Activated CD4-positive, alpha-beta T cell treated with anti-CD3 and anti-CD28 coated beads, Interleukin-2, amount 50 U/mL, for 1 hour (primary cell): ENCODE data around the gene MOV10L1.
"Not testable (repeated sequence)": the region's sequence is repeated elsewhere in the genome, so short reads cannot be mapped to it uniquely, and the experiment has no call there.

Source experiments
- DNase-seq: peaks from one replicate; pipeline ENCODE4 v3.0.0-alpha.2; 2020

Gene MOV10L1

DNA sequence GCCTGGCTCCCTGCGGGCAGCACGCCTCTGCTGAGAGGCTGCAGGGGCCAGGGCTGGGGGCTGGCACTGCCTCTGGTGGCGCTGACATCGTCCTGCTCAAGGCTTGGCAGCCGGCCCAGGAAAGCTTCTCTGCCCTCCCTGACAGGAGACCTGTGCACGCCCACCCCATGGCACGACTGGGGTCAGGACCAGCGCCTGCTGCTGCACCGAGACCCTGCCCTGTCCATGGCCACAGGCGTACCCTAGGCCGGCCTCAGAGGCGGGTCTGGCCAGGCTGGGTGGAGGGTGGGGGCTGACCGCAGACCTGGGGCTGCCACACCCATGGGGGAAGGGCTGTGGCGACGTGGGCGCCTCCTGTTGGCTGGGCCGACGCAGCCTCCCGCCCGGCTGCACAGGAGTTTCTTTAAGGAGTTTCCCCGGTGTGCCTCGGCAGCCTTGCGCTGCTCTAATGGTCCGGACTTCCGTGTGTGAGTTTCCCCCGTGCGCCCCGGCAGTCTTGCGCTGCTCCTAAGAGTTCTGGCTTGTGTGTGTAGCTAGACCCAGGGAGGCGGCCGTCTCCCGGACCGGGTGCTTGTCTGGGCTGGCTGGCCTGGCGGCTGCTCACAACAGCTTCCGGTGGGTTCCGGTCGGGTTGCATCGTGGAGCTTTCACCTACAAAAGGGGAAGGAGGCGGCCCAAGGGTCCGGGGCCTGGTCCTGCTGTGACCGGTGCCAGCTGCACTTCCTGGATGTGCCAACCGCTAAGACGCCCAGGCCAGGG lies 100.6 kb downstream of the MOV10L1 start:
- DNase-seq = peak; percentile 80

DNA sequence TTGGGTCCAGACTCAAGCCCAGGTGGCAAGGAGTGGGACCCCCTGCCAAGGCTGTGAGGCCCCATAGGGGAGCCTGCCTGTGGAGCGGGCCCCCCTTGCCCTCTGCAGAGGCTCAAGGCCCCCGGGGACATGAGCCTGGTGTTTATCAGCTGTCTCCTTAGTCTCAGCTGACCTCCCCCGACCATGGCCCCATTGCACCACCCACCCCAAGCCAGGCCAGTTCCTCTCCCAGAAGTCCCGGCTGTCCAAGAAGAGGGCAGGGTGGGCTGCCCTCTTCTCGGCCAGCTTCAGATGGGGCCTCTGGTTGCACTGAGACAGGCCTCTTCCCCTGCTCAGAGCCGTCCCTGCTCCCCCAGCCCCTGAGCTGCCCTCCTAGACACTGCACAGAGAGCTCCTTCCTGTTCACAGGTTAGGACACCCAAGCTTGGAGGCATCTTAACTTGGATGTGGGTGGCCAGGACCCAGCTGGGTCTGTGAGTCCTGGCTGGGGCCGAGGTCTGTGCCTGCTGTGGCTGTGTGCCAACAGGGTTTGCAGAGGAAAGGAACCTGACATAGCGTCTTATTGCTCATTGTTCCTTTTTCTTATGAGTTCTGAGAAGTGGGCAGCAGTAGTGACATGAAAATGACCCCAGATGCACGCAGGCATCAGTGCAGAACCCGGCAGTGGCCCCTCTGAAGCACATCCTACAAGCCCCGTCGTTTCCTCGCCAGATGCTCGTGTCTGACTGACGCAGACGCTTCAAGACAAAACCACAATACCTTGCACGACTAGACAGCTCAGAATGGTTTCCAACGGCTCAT lies 101.3 kb downstream of the MOV10L1 start:
- peak; percentile 82 for DNase-seq

DNA sequence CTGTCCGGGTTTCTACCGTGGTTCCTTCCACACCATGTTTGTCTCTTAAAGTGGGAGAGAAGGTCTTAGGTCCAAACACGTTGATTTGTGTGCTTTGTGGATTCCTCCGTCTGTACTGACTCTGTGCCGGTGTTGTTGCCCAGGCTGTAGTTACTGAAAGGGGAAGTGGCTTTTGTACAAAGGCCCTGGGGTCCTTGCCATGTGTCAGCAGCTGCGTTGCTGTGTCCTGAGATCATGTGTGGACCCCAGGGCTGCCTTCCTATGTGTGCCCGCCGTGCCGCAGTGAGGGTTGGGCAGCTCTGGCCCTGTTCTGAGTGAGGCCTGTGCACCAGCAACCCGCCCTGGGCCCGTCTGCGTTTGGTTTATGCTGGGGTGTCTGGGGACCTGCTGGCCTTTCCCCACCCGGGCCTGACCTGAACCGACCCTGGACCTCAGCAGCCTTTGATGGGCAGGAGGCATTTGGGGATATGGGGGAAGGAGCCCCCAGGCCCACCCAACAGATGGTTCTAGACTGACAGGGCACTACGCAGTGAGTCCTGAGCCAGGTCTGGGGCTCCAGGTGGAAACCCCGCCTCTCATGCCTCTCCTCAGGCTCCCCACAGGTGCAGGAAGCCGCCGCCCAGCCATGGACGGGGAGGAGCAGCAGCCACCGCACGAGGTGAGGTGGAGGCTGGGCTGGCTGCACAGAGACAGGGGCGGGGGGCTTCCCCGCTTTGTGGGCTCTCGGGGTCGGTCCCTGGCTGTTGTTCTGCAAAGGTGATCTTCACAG lies 102.8 kb downstream of the MOV10L1 start:
- DNase-seq = peak; percentile 74

- DNase-seq = no peak
Measured at GRCh38 chr22:50193621-50194020, 103.8 kb downstream of the MOV10L1 start.

GRCh38 chr22:50194037-50194805 lies 104.4 kb downstream of the MOV10L1 start:
- DNase-seq = no peak

DNA sequence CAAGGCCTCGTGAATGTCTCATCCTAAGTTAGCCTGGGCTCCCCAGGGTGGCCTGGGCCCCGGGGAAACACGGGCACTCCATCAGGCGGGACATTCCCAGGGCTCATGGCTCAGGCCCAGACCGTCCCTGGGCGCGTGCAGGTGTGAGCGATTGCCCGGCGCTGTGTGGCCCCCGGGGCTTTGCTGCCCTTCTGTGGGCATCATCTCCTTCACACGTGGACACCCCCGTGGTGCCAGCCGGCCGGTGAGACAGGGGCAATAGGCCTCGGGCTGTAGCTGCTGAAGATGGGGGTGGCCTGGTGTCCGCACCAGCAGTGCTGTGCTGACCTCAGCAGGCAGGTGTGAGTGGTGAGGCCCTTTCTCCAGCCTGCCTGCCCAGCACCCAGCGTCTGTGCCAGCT lies 106.5 kb downstream of the MOV10L1 start:
- DNase-seq = no peak

DNA sequence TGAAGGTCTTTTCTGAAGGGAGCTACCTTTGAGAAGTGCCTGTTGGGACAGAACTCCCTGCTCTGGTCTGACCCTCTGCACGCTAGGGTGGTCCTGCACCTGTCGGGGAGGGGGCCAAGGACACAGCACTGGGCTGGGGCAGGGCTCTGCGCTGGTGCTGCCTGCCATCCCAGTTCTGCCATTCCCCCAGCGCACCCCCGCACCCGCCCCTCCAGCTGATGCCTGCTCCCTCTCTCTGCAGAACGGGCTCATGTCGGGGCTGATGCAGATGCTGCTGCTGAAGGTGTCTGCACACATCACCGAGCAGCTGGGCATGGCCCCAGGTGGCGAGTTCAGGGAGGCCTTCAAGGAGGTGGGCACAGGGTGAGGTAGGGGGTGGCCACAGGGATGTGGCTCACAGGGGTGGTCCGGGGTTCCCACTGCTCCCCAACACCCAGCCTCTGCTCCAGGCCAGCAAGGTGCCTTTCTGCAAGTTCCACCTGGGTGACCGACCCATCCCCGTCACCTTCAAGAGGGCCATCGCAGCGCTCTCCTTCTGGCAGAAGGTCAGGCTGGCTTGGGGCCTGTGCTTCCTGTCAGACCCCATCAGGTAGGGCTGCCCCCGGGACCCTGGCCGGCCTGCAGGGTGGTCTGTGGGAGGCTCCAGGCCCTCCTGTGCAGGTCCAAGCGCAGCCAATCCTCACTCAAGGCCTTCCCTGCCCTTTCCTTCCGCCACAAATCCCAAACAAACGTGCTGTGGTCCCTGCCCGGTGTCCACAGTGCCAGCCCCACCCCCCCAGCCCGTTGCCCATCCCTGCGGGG lies 107.4 kb downstream of the MOV10L1 start:
- no peak for DNase-seq

DNA sequence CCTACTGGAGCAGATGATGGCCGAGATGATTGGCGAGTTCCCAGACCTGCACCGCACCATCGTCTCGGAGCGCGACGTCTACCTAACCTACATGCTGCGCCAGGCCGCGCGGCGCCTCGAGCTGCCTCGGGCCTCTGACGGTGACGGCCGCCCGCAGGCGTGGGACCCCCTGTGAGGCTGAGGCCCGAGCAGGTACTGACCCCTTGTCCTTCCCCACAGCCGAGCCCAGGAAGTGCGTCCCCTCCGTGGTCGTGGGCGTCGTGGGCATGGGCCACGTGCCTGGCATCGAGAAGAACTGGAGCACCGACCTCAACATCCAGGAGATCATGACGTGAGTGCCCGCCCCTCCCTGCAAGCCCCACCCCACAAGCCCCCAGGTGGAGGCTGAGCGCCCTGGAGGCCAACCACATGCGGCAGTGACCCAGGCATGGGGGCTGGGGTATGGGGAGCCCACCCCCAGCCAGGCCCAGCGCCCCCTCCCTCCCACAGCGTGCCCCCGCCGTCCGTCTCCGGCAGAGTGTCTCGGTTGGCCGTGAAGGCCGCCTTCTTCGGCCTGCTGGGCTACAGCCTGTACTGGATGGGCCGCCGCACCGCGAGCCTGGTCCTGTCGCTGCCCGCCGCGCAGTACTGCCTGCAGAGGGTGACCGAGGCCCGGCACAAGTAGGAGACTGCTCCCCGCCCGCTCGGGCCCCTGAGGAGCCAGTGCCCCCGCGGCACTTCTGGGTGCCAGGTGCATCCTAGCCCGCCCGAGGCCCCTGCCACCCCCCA lies 108.2 kb downstream of the MOV10L1 start:
- DNase-seq = no peak

DNA sequence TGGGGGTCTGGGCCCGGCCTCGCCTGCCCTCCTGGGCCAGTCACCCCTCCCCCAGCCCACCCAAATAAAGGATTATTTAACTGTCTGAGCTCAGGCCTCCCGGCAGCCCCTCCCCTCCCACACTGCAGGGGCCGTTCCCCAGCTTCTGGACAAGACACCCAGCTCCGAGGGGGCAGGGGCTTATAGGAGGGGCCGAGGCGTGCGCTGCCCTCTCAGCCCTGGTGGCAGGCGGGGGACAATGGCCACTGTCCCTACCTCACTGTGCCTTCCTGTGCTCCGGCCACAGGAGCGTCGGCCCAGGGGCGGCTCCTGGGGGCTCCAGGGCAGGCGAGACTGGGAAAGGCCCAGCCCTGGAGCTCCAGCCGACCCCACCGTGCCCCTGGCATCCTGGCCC lies 108.8 kb downstream of the MOV10L1 start:
- DNase-seq = no peak

DNA sequence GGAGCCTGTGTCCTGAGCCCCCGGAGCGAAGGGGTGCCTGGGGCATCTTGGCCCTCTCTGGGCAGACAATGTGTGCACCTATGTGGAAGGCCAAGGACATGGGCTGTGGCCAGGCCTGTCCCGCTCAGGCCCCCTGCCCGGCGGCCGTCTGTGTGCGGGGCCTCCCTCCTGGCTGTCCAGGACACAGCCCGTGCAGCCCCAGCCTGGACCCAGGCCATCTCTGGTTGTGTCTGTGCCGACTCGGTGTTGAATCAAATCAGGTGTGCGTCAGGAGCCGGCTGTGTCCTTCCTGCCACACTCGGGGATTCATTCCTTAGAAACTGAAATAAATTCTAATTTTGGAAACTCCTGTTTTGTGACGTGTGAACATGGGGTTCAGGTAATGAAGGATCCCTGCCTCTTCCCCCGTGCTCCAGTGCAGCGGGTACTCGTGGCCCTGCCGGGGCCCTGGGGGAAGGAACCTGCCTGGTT lies 109.5 kb downstream of the MOV10L1 start:
- DNase-seq = no peak

DNA sequence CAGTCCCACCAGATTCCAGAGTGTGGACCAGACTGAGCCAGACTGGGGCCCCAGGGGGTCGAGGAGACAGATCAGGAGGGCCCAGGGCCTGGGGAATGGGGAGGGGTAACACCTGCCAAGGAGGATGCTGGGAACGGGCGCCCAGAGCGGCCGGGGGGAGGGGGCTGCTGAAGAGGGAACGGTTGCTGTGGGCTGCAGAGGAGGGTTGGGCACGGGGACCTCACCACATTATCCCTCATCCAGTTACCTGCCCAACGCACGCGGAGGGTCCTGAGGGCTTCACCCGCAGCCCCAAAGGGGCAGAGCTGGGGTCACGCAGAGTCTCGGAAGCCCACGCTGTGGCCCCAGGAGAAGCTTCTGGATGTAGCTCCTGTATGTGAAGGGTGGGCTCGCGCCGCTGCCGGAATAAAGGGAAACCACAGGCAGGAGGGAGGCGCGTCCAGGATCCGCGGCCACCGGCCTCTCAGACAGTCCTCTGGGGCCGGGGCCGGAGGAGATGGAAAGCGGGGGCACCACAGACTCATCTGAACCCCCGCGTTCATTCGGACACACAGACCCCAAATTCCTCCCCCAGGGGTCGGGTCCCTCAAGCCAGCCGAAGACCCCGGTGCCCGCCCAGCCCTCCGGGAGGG lies 110.1 kb downstream of the MOV10L1 start:
- no peak for DNase-seq

DNA sequence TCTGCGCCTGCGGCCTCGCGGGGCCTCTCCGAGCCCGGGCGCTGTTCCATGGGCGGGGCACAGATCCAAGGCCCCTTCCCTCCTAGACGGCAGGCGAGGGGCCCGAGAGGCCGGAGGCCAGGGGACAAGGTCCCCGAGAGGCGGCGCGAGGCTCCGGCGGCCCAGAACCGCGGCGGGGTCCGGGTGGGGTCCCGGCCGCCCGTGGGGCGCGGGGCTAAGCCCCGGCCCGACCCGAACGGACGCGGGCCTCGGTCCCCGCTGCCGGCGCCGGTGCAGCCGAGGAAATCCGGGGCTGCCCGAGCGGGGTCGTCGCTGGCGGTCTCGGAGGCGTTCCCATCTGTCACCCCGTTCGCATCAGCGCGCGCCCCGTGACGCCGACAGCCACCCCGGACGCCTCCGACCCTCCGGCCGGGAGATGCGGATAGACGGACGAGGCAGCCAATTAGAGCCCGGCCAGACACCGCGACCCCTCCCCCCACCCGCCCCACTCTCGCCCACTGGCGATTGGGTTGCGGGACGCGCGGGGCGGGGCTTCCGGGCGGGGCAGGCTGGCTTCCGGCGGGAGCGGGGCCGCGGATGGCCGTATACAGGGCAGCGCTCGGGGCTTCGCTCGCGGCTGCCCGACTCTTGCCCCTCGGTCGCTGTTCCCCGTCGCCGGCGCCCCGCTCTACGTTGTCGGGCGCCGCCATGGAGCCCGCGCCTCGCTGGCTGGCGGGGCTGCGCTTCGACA lies 110.8 kb downstream of the MOV10L1 start, which contains the start of gene SELENOO:
Gene SELENOO, plus strand, starts transcription at position 551 of the 730 bp plus-strand sequence. Its CDS starts 26 bp downstream, at position 577.
- DNase-seq = peak; percentile 93

DNA sequence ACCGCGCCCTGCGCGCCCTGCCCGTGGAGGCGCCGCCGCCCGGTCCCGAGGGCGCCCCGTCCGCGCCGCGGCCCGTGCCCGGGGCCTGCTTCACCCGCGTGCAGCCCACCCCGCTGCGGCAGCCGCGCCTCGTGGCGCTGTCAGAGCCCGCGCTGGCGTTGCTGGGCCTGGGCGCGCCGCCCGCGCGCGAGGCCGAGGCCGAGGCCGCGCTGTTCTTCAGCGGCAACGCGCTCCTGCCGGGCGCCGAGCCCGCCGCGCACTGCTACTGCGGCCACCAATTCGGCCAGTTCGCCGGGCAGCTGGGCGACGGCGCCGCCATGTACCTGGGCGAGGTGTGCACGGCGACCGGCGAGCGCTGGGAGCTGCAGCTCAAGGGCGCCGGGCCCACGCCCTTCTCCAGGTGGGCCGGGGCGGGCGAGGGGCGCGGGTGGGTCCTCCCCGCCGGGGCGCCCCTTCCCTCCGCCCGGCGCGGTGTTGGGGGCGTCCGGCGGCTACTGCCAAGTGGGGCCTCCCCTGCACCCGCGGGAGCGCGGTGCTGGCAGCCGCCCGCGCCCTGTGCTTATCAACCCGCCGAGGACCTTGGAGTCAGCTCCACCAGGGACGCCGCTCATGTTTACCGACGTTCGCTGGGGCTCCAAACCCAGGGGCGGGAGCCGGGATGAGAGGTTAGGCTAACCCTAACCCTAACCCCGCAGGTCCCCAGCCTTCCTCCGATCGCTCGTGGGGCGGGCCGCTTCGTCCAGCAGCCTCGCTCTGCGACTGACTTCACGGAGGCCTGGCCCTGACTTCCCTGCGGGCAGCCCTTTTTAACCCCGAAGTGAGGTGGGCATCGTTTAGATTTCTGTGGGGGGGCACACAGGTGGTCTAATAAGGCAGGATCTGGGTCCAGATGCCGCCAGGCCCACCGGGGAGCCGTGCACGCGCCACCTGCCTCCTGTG lies 111.7 kb downstream of the MOV10L1 start:
- no peak for DNase-seq

DNA sequence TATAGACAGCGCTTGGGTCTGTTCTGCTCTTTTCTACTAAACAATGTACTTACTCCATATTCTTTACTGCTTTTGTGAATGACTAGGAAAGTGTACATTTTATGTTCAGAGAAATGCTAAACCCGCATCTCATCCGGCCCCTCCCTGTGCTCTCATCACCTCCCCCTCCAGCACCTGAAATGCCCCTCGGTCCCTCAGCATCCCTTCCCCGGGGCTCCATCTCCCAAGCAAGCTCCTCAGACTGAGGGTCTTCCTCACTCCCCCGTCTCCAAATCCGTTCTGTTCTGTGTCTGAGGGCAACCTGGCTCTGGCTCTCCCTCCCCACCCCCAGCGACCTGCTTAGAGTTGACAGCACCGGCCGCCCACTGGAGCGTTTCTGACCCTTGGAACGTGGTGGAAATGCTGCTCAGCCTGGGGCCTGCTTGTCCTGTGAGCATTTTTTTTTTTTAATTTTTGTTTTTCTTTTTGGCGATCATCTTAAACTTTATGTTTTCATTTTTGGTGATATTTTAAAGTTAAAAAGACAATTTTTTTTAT lies 112.4 kb downstream of the MOV10L1 start:
- no peak for DNase-seq

GRCh38 chr22:50203288-50203687 lies 113.5 kb downstream of the MOV10L1 start:
- DNase-seq = no peak

DNA sequence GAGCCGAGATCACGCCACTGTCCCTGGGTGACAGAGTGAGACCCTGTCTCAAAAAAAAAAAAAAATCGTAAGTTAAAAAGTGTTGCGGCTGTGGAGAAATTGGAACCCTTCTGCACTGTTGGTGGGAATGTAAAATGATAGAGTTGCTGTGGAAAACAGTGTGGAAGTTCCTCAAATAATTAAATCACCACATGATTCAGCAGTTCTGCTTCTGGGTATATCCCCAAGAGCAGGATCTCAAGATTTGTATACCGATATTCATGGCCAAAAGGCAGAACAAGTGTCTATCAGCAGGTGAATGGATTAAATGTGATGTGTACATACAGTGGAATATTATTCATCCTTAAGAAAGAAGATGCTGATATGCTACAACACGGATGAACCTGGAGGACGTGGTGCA lies 114.8 kb downstream of the MOV10L1 start:
- DNase-seq = no peak

- not testable (repeated sequence) for DNase-seq
Measured at GRCh38 chr22:50204998-50205397, 115.2 kb downstream of the MOV10L1 start.
